ENCODE measurements around the gene MYLK4. TPM values are rescaled to one million over a fixed set of nuclear protein-coding genes. Genes with fewer than 3 reads are reported as not detected.
A peak's percentile ranks its signal among the peaks of the same experiment; 100 is the strongest.

MYLK4 gene
- total and polyA plus RNA-seq, 2 of the 13 experiments (the other 11 are each of a cell fraction or from before 2014, with no cell fraction given) = 0.26 to 0.29 TPM

DNA sequence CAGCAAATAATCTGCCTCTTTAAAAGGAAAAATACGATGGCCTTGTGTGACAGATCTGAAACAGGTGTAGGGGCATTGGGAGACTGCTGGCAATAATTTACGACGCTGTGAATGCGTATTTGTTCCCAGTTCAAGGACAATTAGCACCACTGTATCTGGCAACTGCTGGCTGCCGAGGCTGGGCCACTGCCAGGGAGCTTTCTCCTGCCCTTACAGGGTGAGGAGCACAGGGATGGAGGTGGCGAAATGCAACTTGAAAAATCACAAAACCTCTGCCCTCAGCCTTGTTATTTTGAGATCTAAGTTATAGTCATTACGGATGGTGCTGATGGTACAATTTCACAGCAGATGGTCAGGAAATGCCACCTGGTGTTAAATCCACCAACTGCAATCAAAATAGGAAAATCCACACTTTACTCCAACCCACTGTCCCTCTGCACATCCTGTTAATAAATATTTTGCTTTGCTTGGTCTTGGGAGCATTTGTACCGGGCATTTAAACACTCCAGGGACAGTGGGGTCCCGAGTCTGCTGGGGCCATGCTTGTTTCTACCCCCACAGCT lies 6.4 kb downstream of the MYLK4 start (continued):
- no peak for TF ChIP-seq KAT8 (CRISPR knock-in tag; IDR thresholded peaks at IDR 0.05)
- peak; percentile 11; the same call in 1 of the 2 replicates for TF ChIP-seq TARDBP (CRISPR knock-in tag; IDR thresholded peaks at IDR 0.05)
- no peak for TF ChIP-seq HDAC6 (IDR thresholded peaks at IDR 0.05; ENCODE audit: low read depth, low read length)
- TF ChIP-seq GATAD1 (CRISPR knock-in tag; IDR thresholded peaks at IDR 0.05) = no peak
- TF ChIP-seq, protein P1, sequence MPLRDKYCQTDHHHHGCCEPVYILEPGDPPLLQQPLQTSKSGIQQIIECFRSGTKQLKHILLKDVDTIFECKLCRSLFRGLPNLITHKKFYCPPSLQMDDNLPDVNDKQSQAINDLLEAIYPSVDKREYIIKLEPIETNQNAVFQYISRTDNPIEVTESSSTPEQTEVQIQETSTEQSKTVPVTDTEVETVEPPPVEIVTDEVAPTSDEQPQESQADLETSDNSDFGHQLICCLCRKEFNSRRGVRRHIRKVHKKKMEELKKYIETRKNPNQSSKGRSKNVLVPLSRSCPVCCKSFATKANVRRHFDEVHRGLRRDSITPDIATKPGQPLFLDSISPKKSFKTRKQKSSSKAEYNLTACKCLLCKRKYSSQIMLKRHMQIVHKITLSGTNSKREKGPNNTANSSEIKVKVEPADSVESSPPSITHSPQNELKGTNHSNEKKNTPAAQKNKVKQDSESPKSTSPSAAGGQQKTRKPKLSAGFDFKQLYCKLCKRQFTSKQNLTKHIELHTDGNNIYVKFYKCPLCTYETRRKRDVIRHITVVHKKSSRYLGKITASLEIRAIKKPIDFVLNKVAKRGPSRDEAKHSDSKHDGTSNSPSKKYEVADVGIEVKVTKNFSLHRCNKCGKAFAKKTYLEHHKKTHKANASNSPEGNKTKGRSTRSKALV (CRISPR knock-in tag; IDR thresholded peaks at IDR 0.05) = no peak
- no peak for TF ChIP-seq SNRNP70 (IDR thresholded peaks at IDR 0.05; ENCODE audit: low read depth, low read length)
- TF ChIP-seq ZNF83 (CRISPR knock-in tag; IDR thresholded peaks at IDR 0.05; ENCODE audit: borderline replicate concordance) = no peak
- no peak for TF ChIP-seq GABPB1 (CRISPR knock-in tag; IDR thresholded peaks at IDR 0.05)
- no peak for TF ChIP-seq SKIL (CRISPR knock-in tag; IDR thresholded peaks at IDR 0.05; ENCODE audit: borderline replicate concordance)
- no peak for TF ChIP-seq ZNF879 (CRISPR knock-in tag; IDR thresholded peaks at IDR 0.05)
- TF ChIP-seq RXRA (CRISPR knock-in tag; IDR thresholded peaks at IDR 0.05) = no peak
- no peak for TF ChIP-seq ATF4 (CRISPR knock-in tag; IDR thresholded peaks at IDR 0.05)
- TF ChIP-seq MLXIP (CRISPR knock-in tag; IDR thresholded peaks at IDR 0.05; ENCODE audit: borderline replicate concordance) = no peak
- no peak for TF ChIP-seq SMAD9 (CRISPR knock-in tag; IDR thresholded peaks at IDR 0.05)
- TF ChIP-seq SMC3 (IDR thresholded peaks at IDR 0.05; ENCODE audit: low read length) = 0 out of 2 replicates have a peak, but pooled peaks have one; percentile 34
- TF ChIP-seq ZNF34 (CRISPR knock-in tag; IDR thresholded peaks at IDR 0.05; ENCODE audit: borderline replicate concordance) = no peak
- no peak for TF ChIP-seq ZNF121 (CRISPR knock-in tag; IDR thresholded peaks at IDR 0.05)
- TF ChIP-seq PHF21A (CRISPR knock-in tag; IDR thresholded peaks at IDR 0.05) = no peak; the same call in 1 of the 2 replicates
- TF ChIP-seq TCF7L2 (IDR thresholded peaks at IDR 0.05; ENCODE audit: low read depth, low read length) = no peak
- no peak for TF ChIP-seq CREB1 (IDR thresholded peaks at IDR 0.05)
- peak; percentile 26; the same call in 1 of the 2 replicates for TF ChIP-seq CREB1 (CRISPR knock-in tag; IDR thresholded peaks at IDR 0.05)
- TF ChIP-seq TP53 (CRISPR knock-in tag; conservative IDR thresholded peaks at IDR 0.05) = no peak
- TF ChIP-seq BCL6 (CRISPR knock-in tag; IDR thresholded peaks at IDR 0.05) = no peak
- TF ChIP-seq SMARCE1 (IDR thresholded peaks at IDR 0.05; ENCODE audit: borderline replicate concordance) = no peak

All from HepG2 (cell line).